NCI-H748 (cell line): Measurements from ENCODE around the gene FAM240B.

Experiments
- DNase-seq: peaks from one replicate; lab custom pipeline; 2025; ENCODE audit not compliant: unreplicated experiment; lab: John Stamatoyannopoulos, UW

The FAM240B gene

GRCh38 chr9:38720083-38720745 is at the start of gene FAM240B:
Gene FAM240B (minus strand): TSS chr9:38720133. CDS start chr9:38703999, 16,134 bp downstream.
- DNase-seq = no peak

- no peak for DNase-seq
Measured at GRCh38 chr9:38768351-38768761, 48.4 kb upstream of the FAM240B start.

- DNase-seq = no peak
Measured at GRCh38 chr9:38765101-38765500, 45.2 kb upstream of the FAM240B start.

- DNase-seq = no peak
Measured at GRCh38 chr9:38761999-38762398, 42.1 kb upstream of the FAM240B start.

GRCh38 chr9:38761339-38761738 is 41.4 kb upstream of the FAM240B start:
- no peak for DNase-seq

GRCh38 chr9:38756702-38757101 is 36.8 kb upstream of the FAM240B start:
- no peak for DNase-seq

- no peak for DNase-seq
Measured at GRCh38 chr9:38747941-38748340, 28.0 kb upstream of the FAM240B start.

GRCh38 chr9:38747067-38747466 is 27.1 kb upstream of the FAM240B start:
- DNase-seq = no peak

- no peak for DNase-seq
Measured at GRCh38 chr9:38746303-38746702, 26.4 kb upstream of the FAM240B start.

GRCh38 chr9:38744484-38744883 is 24.6 kb upstream of the FAM240B start:
- DNase-seq = no peak

GRCh38 chr9:38737246-38737645 is 17.3 kb upstream of the FAM240B start:
- no peak for DNase-seq

- no peak for DNase-seq
Measured at GRCh38 chr9:38734831-38735230, 14.9 kb upstream of the FAM240B start.

- no peak for DNase-seq
Measured at GRCh38 chr9:38733503-38733902, 13.6 kb upstream of the FAM240B start.

GRCh38 chr9:38732885-38733284 is 13.0 kb upstream of the FAM240B start:
- DNase-seq = no peak

GRCh38 chr9:38727497-38728001 is 7.6 kb upstream of the FAM240B start:
- peak; percentile 44 for DNase-seq

- DNase-seq = peak; percentile 10
Measured at GRCh38 chr9:38724754-38725153, 4.8 kb upstream of the FAM240B start.

GRCh38 chr9:38718148-38718547 is 1.8 kb downstream of the FAM240B start:
- no peak for DNase-seq

GRCh38 chr9:38715684-38716083 is 4.2 kb downstream of the FAM240B start:
- DNase-seq = no peak

GRCh38 chr9:38713426-38713825 is 6.5 kb downstream of the FAM240B start:
- DNase-seq = no peak

GRCh38 chr9:38708759-38709158 is 11.2 kb downstream of the FAM240B start:
- no peak for DNase-seq

- peak; percentile 57 for DNase-seq
Measured at GRCh38 chr9:38707885-38708637, 11.9 kb downstream of the FAM240B start.

GRCh38 chr9:38706493-38706892 is 13.4 kb downstream of the FAM240B start:
- DNase-seq = no peak
